Measurements from ENCODE around the gene PARD6G. TPM values are rescaled to one million over a fixed set of nuclear protein-coding genes. Genes with fewer than 3 reads are reported as not detected.

Gene PARD6G
- total and polyA plus RNA-seq, 2 experiments from 2014 or later: 6.9 to 18.5 TPM

DNA sequence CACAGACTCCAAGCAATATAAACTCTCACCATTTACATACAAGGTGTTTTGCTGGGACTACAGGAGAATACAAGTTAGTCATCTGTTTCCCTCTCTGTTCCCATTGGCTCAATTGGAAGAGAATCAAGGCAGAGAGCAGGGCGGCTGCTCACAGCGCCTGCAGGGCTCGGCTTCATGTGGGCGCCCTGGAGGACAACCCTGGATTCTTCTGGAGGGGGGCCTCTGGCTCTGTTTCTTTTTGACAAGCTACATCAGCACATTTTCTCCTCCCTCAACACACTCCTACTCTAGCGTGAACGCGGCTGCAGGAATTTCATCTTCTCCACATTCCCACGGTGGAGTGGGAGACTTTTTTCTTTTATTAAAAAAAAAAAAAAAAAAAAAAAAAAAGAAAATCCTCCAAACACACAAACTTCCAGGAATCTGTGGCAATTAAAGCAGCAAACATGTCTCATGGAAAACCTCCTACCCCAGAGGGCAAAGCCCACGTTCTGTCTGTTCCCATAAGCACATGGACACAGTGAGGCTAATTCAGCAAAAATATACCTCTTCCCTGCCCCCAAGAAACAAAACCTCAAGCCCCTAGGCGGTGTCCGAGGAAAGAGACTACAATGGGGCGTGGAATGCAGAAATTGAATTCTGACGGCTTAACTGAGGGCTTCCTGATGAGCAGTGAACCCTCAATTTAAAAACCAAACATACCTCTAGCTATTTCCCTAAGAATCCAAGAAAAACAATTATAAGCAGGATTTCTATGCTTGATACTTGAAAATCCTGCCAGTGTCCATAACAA, 50.6 kb downstream of the PARD6G start:
- Histone ChIP-seq H2AFZ (no peak overlapping the region), H3K36me3 (ENCODE audit: insufficient read depth) (no peaks in the 10 kb centered on the region), H3K9me2 (ENCODE audit: insufficient read depth) (no peaks in the 10 kb centered on the region), H3K27me3 (ENCODE audit: insufficient read depth) (no peaks in the 10 kb centered on the region), H3K4me2 (peak overlapping the region; percentile 58), H3K4me3 (0 out of 2 replicates have a peak overlapping the region, but pooled peaks have one; percentile 21), H3K79me2 (replicated peaks; ENCODE audit: insufficient read depth) (no peaks in the 10 kb centered on the region), H3F3A (replicated peaks; ENCODE audit: low read depth) (no peaks in the 10 kb centered on the region), H3K4me1 (ENCODE audit: insufficient read depth) (peaks cover 22% of the 10 kb centered on the region), H4K20me1 (replicated peaks; ENCODE audit: insufficient read depth) (no peaks in the 10 kb centered on the region; the same call in 1 of the 2 replicates), H3K27ac (ENCODE audit: low read depth) (0 out of 2 replicates have a peak overlapping the region, but pooled peaks have one; percentile 55)
- Mint-ChIP-seq H3K27me3 (ENCODE audit: insufficient read depth, low read depth, poor library complexity) (peaks cover 7% of the 10 kb centered on the region), H3K36me3 (ENCODE audit: low read depth) (no peaks in the 10 kb centered on the region), H3K4me1 (peaks cover 44% of the 10 kb centered on the region), H3K4me3 (peak overlapping the region; percentile 57), H3K27ac (peak overlapping the region; percentile 77), H3K9me3 (no peaks in the 10 kb centered on the region)
- DNase-seq (ENCODE audit: low spot score) (peak; percentile 59), ATAC-seq (peak; percentile 80)
- TF ChIP-seq JUNB (IDR thresholded peaks at IDR 0.05; ENCODE audit: unreplicated experiment) (no peak), NANOG (IDR thresholded peaks at IDR 0.05; ENCODE audit: borderline replicate concordance) (no peak), ZNF114 (CRISPR knock-in tag; IDR thresholded peaks at IDR 0.05) (no peak), EZH2phosphoT487 (IDR thresholded peaks at IDR 0.05; ENCODE audit: unreplicated experiment) (no peak), CREB1 (CRISPR knock-in tag; IDR thresholded peaks at IDR 0.05; ENCODE audit: low read depth) (no peak), ZNF331 (CRISPR knock-in tag; IDR thresholded peaks at IDR 0.05; ENCODE audit: low read depth) (no peak), STAT1 (IDR thresholded peaks at IDR 0.05; ENCODE audit: unreplicated experiment) (no peak), EZH2 (IDR thresholded peaks at IDR 0.05; ENCODE audit: low read depth, unreplicated experiment) (no peak), POLR2AphosphoS5 (IDR thresholded peaks at IDR 0.05; ENCODE audit: low read depth) (no peak)
- TF ChIP-seq, protein P1, sequence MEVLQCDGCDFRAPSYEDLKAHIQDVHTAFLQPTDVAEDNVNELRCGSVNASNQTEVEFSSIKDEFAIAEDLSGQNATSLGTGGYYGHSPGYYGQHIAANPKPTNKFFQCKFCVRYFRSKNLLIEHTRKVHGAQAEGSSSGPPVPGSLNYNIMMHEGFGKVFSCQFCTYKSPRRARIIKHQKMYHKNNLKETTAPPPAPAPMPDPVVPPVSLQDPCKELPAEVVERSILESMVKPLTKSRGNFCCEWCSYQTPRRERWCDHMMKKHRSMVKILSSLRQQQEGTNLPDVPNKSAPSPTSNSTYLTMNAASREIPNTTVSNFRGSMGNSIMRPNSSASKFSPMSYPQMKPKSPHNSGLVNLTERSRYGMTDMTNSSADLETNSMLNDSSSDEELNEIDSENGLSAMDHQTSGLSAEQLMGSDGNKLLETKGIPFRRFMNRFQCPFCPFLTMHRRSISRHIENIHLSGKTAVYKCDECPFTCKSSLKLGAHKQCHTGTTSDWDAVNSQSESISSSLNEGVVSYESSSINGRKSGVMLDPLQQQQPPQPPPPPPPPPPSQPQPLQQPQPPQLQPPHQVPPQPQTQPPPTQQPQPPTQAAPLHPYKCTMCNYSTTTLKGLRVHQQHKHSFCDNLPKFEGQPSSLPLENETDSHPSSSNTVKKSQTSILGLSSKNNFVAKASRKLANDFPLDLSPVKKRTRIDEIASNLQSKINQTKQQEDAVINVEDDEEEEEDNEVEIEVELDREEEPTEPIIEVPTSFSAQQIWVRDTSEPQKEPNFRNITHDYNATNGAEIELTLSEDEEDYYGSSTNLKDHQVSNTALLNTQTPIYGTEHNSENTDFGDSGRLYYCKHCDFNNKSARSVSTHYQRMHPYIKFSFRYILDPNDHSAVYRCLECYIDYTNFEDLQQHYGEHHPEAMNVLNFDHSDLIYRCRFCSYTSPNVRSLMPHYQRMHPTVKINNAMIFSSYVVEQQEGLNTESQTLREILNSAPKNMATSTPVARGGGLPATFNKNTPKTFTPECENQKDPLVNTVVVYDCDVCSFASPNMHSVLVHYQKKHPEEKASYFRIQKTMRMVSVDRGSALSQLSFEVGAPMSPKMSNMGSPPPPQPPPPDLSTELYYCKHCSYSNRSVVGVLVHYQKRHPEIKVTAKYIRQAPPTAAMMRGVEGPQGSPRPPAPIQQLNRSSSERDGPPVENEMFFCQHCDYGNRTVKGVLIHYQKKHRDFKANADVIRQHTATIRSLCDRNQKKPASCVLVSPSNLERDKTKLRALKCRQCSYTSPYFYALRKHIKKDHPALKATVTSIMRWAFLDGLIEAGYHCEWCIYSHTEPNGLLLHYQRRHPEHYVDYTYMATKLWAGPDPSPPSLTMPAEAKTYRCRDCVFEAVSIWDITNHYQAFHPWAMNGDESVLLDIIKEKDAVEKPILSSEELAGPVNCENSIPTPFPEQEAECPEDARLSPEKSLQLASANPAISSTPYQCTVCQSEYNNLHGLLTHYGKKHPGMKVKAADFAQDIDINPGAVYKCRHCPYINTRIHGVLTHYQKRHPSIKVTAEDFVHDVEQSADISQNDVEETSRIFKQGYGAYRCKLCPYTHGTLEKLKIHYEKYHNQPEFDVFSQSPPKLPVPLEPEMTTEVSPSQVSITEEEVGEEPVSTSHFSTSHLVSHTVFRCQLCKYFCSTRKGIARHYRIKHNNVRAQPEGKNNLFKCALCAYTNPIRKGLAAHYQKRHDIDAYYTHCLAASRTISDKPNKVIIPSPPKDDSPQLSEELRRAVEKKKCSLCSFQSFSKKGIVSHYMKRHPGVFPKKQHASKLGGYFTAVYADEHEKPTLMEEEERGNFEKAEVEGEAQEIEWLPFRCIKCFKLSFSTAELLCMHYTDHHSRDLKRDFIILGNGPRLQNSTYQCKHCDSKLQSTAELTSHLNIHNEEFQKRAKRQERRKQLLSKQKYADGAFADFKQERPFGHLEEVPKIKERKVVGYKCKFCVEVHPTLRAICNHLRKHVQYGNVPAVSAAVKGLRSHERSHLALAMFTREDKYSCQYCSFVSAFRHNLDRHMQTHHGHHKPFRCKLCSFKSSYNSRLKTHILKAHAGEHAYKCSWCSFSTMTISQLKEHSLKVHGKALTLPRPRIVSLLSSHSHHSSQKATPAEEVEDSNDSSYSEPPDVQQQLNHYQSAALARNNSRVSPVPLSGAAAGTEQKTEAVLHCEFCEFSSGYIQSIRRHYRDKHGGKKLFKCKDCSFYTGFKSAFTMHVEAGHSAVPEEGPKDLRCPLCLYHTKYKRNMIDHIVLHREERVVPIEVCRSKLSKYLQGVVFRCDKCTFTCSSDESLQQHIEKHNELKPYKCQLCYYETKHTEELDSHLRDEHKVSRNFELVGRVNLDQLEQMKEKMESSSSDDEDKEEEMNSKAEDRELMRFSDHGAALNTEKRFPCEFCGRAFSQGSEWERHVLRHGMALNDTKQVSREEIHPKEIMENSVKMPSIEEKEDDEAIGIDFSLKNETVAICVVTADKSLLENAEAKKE (CRISPR knock-in tag; IDR thresholded peaks at IDR 0.05): no peak
- TF ChIP-seq, protein P2, sequence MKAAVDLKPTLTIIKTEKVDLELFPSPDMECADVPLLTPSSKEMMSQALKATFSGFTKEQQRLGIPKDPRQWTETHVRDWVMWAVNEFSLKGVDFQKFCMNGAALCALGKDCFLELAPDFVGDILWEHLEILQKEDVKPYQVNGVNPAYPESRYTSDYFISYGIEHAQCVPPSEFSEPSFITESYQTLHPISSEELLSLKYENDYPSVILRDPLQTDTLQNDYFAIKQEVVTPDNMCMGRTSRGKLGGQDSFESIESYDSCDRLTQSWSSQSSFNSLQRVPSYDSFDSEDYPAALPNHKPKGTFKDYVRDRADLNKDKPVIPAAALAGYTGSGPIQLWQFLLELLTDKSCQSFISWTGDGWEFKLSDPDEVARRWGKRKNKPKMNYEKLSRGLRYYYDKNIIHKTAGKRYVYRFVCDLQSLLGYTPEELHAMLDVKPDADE (IDR thresholded peaks at IDR 0.05): no peak
- TF ChIP-seq, protein P3, sequence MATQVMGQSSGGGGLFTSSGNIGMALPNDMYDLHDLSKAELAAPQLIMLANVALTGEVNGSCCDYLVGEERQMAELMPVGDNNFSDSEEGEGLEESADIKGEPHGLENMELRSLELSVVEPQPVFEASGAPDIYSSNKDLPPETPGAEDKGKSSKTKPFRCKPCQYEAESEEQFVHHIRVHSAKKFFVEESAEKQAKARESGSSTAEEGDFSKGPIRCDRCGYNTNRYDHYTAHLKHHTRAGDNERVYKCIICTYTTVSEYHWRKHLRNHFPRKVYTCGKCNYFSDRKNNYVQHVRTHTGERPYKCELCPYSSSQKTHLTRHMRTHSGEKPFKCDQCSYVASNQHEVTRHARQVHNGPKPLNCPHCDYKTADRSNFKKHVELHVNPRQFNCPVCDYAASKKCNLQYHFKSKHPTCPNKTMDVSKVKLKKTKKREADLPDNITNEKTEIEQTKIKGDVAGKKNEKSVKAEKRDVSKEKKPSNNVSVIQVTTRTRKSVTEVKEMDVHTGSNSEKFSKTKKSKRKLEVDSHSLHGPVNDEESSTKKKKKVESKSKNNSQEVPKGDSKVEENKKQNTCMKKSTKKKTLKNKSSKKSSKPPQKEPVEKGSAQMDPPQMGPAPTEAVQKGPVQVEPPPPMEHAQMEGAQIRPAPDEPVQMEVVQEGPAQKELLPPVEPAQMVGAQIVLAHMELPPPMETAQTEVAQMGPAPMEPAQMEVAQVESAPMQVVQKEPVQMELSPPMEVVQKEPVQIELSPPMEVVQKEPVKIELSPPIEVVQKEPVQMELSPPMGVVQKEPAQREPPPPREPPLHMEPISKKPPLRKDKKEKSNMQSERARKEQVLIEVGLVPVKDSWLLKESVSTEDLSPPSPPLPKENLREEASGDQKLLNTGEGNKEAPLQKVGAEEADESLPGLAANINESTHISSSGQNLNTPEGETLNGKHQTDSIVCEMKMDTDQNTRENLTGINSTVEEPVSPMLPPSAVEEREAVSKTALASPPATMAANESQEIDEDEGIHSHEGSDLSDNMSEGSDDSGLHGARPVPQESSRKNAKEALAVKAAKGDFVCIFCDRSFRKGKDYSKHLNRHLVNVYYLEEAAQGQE (IDR thresholded peaks at IDR 0.05; ENCODE audit: unreplicated experiment): no peak
- TF ChIP-seq, protein P4, sequence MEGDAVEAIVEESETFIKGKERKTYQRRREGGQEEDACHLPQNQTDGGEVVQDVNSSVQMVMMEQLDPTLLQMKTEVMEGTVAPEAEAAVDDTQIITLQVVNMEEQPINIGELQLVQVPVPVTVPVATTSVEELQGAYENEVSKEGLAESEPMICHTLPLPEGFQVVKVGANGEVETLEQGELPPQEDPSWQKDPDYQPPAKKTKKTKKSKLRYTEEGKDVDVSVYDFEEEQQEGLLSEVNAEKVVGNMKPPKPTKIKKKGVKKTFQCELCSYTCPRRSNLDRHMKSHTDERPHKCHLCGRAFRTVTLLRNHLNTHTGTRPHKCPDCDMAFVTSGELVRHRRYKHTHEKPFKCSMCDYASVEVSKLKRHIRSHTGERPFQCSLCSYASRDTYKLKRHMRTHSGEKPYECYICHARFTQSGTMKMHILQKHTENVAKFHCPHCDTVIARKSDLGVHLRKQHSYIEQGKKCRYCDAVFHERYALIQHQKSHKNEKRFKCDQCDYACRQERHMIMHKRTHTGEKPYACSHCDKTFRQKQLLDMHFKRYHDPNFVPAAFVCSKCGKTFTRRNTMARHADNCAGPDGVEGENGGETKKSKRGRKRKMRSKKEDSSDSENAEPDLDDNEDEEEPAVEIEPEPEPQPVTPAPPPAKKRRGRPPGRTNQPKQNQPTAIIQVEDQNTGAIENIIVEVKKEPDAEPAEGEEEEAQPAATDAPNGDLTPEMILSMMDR (conservative IDR thresholded peaks at IDR 0.05; ENCODE audit: low read depth in 2 of 2): no peak
